Lower leg skin (tissue), 4 donors: Measurements from ENCODE around the gene NTNG1. TPM values are rescaled to one million over a fixed set of nuclear protein-coding genes. Genes with fewer than 3 reads are reported as not detected.

Source experiments
- DNase-seq, 2 donors: peaks; one replicate each; pipeline ENCODE4 v3.0.0-alpha.2; 2019; ENCODE audit warnings: low spot score in 2 of 2
- H3K4me3 ChIP-seq: fragments of 200-600 bp; sonication (generic); 2 replicates; pipeline ENCODE4 v1.5.1; 2017; ENCODE audit warnings: mild to moderate bottlenecking, low read depth; ENCODE audit not compliant: poor library complexity, severe bottlenecking
- POLR2A ChIP-seq, 2 donors: fragments of 450-650 bp; IDR thresholded peaks; one replicate each; pipeline ENCODE4 v1.6.1; 2016 to 2017; ENCODE audit warnings: antibody characterized with exemption in 2 of 2, mild to moderate bottlenecking in 1 of 2, moderate library complexity in 1 of 2
- whole genome bisulfite sequencing, 2 donors: methylation state at CpG; one replicate each; pipeline ENCODE4 v1.1.5; 2018; 5-methylcytosine and 5-hydroxymethylcytosine counted together
- intact Hi-C: fragments of 100-400 bp; cut with DNase I; formaldehyde crosslinking; loops from one replicate; pipeline ENCODE4 v1.15.0; 2023; ENCODE audit warnings: low total_unique reads
- total RNA-seq, 4 donors: library from RNA; depleted of rRNA; stranded (reverse); fragments of >200 nt; gene quantifications; one replicate each; pipeline ENCODE4 v1.1.0, GENCODE V29; 2016
- TF ChIP-seq, protein P1 (sequence below), 3 donors: fragments of 450-650 bp; IDR thresholded peaks; one replicate each; pipeline ENCODE4 v1.5.1; 2016; ENCODE audit warnings: antibody characterized with exemption in 3 of 3, mild to moderate bottlenecking in 3 of 3, moderate library complexity in 2 of 3

The NTNG1 gene
- total RNA-seq, 4 donors from 2014 or later, result 2.6 to 8.1 (median 3.4) TPM

DNA sequence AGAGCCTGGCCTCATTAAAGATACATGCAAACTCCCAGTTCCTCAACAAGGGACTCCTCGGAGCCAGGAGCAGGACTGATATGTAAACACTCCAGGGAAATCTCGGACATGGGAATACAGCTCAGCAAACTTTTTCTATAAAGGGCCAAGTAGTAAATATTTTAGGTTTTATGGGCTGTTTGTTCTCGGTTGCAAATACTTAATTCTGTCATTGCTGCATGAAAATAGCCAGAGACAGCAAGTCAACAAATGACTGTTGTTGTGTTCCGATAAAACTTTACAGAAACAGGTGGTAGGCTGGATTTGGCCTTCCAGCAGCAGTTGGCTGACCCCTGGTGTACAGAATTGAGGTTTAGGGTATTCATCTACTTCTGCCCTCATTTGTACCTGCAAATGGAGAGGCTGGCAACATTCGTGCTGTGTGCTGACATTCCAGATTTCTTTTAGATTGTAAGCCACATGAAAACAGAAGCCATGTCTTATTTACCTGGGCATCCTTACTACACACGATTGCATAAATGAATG, 360.3 kb downstream of the NTNG1 start:
- WGBS, 2 donors, result 88 to 91% methylated on average over 6 of the region's 6 CpGs
- TF ChIP-seq, protein P1, sequence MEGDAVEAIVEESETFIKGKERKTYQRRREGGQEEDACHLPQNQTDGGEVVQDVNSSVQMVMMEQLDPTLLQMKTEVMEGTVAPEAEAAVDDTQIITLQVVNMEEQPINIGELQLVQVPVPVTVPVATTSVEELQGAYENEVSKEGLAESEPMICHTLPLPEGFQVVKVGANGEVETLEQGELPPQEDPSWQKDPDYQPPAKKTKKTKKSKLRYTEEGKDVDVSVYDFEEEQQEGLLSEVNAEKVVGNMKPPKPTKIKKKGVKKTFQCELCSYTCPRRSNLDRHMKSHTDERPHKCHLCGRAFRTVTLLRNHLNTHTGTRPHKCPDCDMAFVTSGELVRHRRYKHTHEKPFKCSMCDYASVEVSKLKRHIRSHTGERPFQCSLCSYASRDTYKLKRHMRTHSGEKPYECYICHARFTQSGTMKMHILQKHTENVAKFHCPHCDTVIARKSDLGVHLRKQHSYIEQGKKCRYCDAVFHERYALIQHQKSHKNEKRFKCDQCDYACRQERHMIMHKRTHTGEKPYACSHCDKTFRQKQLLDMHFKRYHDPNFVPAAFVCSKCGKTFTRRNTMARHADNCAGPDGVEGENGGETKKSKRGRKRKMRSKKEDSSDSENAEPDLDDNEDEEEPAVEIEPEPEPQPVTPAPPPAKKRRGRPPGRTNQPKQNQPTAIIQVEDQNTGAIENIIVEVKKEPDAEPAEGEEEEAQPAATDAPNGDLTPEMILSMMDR (IDR thresholded peaks at IDR 0.05), result no peak
- no peak for TF ChIP-seq POLR2A (IDR thresholded peaks at IDR 0.05)
- no peak overlapping the region for H3K4me3 ChIP-seq
- DNase-seq, result no peak
- intact Hi-C loops, result no loop called here

DNA sequence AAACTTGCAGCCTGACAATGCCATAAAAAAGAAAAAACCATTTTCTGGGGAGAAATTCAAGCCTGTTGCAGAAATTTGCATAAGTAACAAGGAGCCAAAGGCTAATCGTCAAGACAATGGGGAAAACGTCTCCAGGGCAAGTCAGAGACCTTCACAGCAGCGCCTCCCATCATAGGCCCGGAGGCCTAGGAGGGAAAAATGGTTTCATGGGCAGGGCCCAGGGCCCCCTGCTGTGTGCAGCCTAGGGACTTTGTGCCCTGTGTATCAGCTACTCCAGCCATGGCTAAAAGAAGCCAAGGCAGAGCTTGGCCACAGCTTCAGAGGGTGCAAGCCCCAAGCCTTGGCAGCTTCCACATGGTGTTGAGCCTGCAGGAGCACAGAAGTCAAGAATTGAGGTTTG, 369.5 kb downstream of the NTNG1 start:
- WGBS, 2 donors, result 76 to 82% methylated on average over 4 of the region's 4 CpGs
- TF ChIP-seq POLR2A (IDR thresholded peaks at IDR 0.05), result no peak
- no peak overlapping the region for H3K4me3 ChIP-seq
- no peak for DNase-seq
- intact Hi-C loops, result no loop called here

DNA sequence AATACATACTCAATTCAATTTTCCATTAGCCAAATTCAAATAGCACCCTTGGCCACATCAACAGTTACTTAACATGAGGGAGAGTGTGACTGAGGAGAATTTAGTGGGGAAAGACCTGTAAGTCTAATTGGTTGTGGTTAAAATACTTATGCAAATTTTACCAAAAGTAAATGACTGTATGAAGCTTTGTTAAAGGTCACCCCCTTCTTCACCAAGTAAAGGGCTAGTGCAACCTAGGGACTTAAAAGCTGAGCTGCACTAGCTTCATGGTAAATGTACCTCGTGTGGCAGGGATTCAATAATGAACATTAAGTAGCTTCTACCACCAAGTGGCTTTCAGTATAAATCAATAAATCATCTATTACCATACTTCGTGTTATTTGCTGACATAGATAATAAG, 372.0 kb downstream of the NTNG1 start:
- 53 to 58% methylated on average over 2 of the region's 2 CpGs for WGBS, 2 donors
- TF ChIP-seq, protein P1 (IDR thresholded peaks at IDR 0.05), result no peak
- no peak for TF ChIP-seq POLR2A (IDR thresholded peaks at IDR 0.05)
- no peak for DNase-seq
- no peak overlapping the region for H3K4me3 ChIP-seq
- intact Hi-C loops, result no loop called here

DNA sequence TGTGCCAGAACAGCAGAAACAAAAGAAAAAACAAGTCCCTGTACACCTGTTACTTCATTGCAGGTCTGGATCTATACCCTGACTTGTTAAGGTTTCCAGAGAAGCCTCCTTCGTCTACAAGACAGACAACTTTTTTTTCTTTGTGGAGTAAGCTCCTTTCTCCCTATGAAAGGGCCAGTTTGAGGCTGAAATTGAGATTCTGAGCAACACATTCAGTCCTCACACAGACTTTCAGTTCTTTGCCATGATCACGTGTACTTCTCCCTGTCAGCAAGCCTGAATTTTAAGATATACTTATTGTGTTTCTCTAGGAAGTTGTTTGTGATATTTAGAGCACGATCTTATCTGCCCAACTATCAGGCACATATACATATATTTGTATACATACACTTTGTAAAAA, 374.0 kb downstream of the NTNG1 start:
- H3K4me3 ChIP-seq, result no peak overlapping the region
- WGBS, 2 donors, result 73 to 75% methylated on average over 3 of the region's 3 CpGs
- intact Hi-C loops, result no loop called here
- TF ChIP-seq, protein P1 (IDR thresholded peaks at IDR 0.05), result no peak
- no peak for TF ChIP-seq POLR2A (IDR thresholded peaks at IDR 0.05)
- DNase-seq, result no peak

DNA sequence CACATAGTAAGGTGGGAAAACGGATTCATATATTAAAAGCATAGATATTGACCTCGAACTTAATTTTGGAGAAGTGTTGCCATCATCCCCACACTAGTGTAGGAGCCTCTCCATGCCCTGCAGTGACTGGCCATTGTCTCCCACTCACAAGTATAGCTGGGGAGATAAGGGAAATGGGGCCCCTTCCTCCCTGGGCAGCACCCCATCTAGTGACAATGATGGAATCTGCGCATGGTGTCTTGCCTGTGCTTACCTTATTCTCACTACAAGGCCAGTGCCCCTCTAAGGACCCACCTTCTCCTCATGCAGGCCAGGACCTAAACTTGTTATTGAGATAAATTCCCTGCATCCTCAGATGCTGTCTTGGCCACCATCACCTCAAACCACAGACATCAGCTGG, 374.9 kb downstream of the NTNG1 start:
- intact Hi-C loops, result no loop called here
- H3K4me3 ChIP-seq, result no peak overlapping the region
- TF ChIP-seq, protein P1 (IDR thresholded peaks at IDR 0.05), result no peak
- no peak for TF ChIP-seq POLR2A (IDR thresholded peaks at IDR 0.05)
- 93 to 97% methylated on average over 3 of the region's 3 CpGs for WGBS, 2 donors
- no peak for DNase-seq

DNA sequence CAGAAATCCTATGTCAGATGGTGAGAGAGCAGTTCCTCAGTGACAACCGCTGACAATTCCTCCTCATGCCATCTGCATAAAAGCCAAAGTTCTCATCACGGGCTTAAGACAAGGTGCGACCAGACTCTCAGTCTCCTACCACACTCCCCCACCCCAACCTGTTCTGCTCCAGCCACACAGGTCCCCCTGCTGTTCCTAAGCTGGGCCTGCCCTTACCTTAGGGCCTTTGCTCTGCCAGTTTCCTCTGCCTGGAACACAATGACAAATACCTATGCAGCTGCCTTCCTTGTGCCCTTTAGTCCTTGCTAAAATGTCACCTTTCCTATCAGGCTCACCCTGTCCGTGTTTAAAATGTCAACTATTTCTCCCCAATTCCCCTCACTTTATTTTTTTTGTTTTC, 382.2 kb downstream of the NTNG1 start:
- TF ChIP-seq, protein P1 (IDR thresholded peaks at IDR 0.05), result no peak
- no peak for TF ChIP-seq POLR2A (IDR thresholded peaks at IDR 0.05)
- H3K4me3 ChIP-seq, result no peak overlapping the region
- WGBS, 2 donors, result 69% methylated on average over 4 of the region's 4 CpGs
- intact Hi-C loops, result no loop called here
- DNase-seq, result no peak
